ENCODE data around the gene DICER1.

- TF ChIP-seq CTCF (conservative IDR thresholded peaks at IDR 0.05; ENCODE audit: low read depth, low read length) (peak; percentile 89), EZH2 (IDR thresholded peaks at IDR 0.05; ENCODE audit: borderline replicate concordance, low read depth, low read length, poor library complexity, severe bottlenecking) (no peak)
Observed at GRCh38 chr14:95098984-95099599, 58.2 kb downstream of the DICER1 start.
